HCT116 (cell line): ENCODE measurements around the gene TRIM63. TPM values are rescaled to one million over a fixed set of nuclear protein-coding genes. Genes with fewer than 3 reads are reported as not detected.

Experiments used
- ATAC-seq: fragments of 200-7000 bp; cut with Tn5 transposase; 2 replicates; pipeline ENCODE4 v1.9.1; 2020; ENCODE audit warnings: mild to moderate bottlenecking, moderate library complexity
- BruUV-seq: library from RNA; stranded (reverse); fragments of 400-500 nt; replicated peaks from 2 replicates; lab custom pipeline; 2021; lab: Mats Ljungman, UMichigan
- CTCF ChIA-PET: fragments of 300-600 bp; sonication (Branson Sonifier 250); formaldehyde crosslinking; loops from one replicate; lab custom pipeline; 2021; ENCODE audit warnings: antibody characterized with exemption; lab: Charles Lee
- POLR2A ChIA-PET: fragments of 300-600, 350-600 bp; sonication (Branson Sonifier 250); formaldehyde crosslinking; loops from one replicate; lab custom pipeline; 2021; ENCODE audit warnings: antibody characterized with exemption; lab: Charles Lee
- RAD21 ChIA-PET, 2 experiments: fragments of 300-600 bp; sonication (Branson Sonifier 250); formaldehyde crosslinking; loops; one replicate each; lab custom pipeline; 2023; ENCODE audit warnings: low total read pairs in 2 of 2; ENCODE audit not compliant: uncharacterized antibody in 2 of 2, unreplicated experiment in 2 of 2, low non-redundant PET in 1 of 2; lab: Charles Lee
- DNase-seq: peaks from one replicate; pipeline ENCODE4 v3.0.0-alpha.2; 2010; ENCODE audit warnings: low read depth, low spot score
- H2AFZ ChIP-seq: fragments of 200-600 bp; shearing (Covaris generic), sonication (generic); 2 replicates; pipeline ENCODE4 v1.6.1; 2017; ENCODE audit warnings: low read depth, mixed run types, mixed read lengths, antibody characterized with exemption, low read length; ENCODE audit not compliant: poor library complexity, severe bottlenecking
- H3K27ac ChIP-seq: 2 replicates; pipeline ENCODE4 v1.5.1; 2012; ENCODE audit warnings: low read depth, low read length
- H3K27me3 ChIP-seq: fragments of 200-600 bp; sonication (generic); 2 replicates; pipeline ENCODE4 v1.6.1; 2016; ENCODE audit warnings: mixed run types, low read length, mixed read lengths; ENCODE audit not compliant: insufficient read depth
- H3K36me3 ChIP-seq, 2 experiments: fragments of 200-500 bp in 1 of 2; fragments of 200-600 bp in 1 of 2; sonication (Bioruptor generic) in 1 of 2; sonication (generic) in 1 of 2; 2 replicates each; pipeline versions ENCODE4 v1.5.1 to v1.6.1; 2014 to 2016; ENCODE audit warnings: low read length in 2 of 2, inconsistent platforms in 1 of 2, mixed read lengths in 1 of 2, mixed run types in 1 of 2; ENCODE audit not compliant: insufficient read depth in 2 of 2, control insufficient read depth in 1 of 2
- H3K4me1 ChIP-seq, 2 experiments: fragments of 200-600 bp in 1 of 2; sonication (generic) in 1 of 2; 2 replicates each; pipeline versions ENCODE4 v1.5.1 to v1.6.1; 2012 to 2017; ENCODE audit warnings: low read length in 2 of 2, inconsistent platforms in 1 of 2, mild to moderate bottlenecking in 1 of 2, mixed read lengths in 1 of 2, mixed run types in 1 of 2, moderate library complexity in 1 of 2; ENCODE audit not compliant: insufficient read depth in 2 of 2, control insufficient read depth in 1 of 2
- H3K4me2 ChIP-seq: fragments of 200-600 bp; sonication (generic); 2 replicates; pipeline ENCODE4 v1.6.1; 2017; ENCODE audit warnings: mixed run types, low read length, mixed read lengths
- H3K4me3 ChIP-seq, 2 experiments: fragments of 200-600 bp in 1 of 2; sonication (generic) in 1 of 2; replicated peaks in 1 of 2; 2 replicates each; pipeline ENCODE4 v1.5.1; 2011 to 2016; ENCODE audit warnings: low read length in 2 of 2, control low read depth in 1 of 2, low read depth in 1 of 2, mild to moderate bottlenecking in 1 of 2, mixed read lengths in 1 of 2, mixed run types in 1 of 2
- H3K79me2 ChIP-seq: fragments of 200-600 bp; sonication (generic); 2 replicates; pipeline ENCODE4 v1.6.1; 2017; ENCODE audit warnings: mild to moderate bottlenecking, mixed run types, low read length, moderate library complexity, mixed read lengths; ENCODE audit not compliant: insufficient read depth
- H3K9ac ChIP-seq: fragments of 200-600 bp; sonication (generic); 2 replicates; pipeline ENCODE4 v1.6.1; 2016; ENCODE audit warnings: low read length, mixed read lengths
- H3K9me2 ChIP-seq: fragments of 200-600 bp; sonication (generic), shearing (Covaris generic); 2 replicates; pipeline ENCODE4 v1.6.1; 2017; ENCODE audit warnings: mixed run types, mild to moderate bottlenecking, moderate library complexity; ENCODE audit not compliant: insufficient read depth
- H3K9me3 ChIP-seq, 2 experiments: fragments of 200-500 bp in 1 of 2; fragments of 200-600 bp in 1 of 2; sonication (Bioruptor generic) in 1 of 2; sonication (generic) in 1 of 2; 2 replicates each; pipeline ENCODE4 v1.6.1; 2014 to 2017; ENCODE audit warnings: low read length in 2 of 2, mixed read lengths in 2 of 2, inconsistent platforms in 1 of 2, low read depth in 1 of 2, mild to moderate bottlenecking in 1 of 2, mixed run types in 1 of 2, moderate library complexity in 1 of 2; ENCODE audit not compliant: control insufficient read depth in 1 of 2, insufficient read depth in 1 of 2
- H4K20me1 ChIP-seq: fragments of 200-600 bp; sonication (generic), shearing (Covaris generic); 2 replicates; pipeline ENCODE4 v1.6.1; 2017; ENCODE audit warnings: mixed run types, mild to moderate bottlenecking, moderate library complexity; ENCODE audit not compliant: insufficient read depth
- CBX3 ChIP-seq: IDR thresholded peaks from 2 replicates; pipeline ENCODE4 v1.6.1; 2012; ENCODE audit warnings: low read depth
- ELF1 ChIP-seq: IDR thresholded peaks from 2 replicates; pipeline ENCODE4 v1.6.1; 2012; ENCODE audit warnings: low read depth, borderline replicate concordance
- EZH2 ChIP-seq: fragments of 200-600 bp; sonication (generic); IDR thresholded peaks from 2 replicates; pipeline ENCODE4 v1.6.1; 2017; ENCODE audit warnings: antibody characterized with exemption, mixed run types
- EZH2phosphoT487 ChIP-seq: fragments of 200-600 bp; IDR thresholded peaks from 2 replicates; pipeline ENCODE4 v1.6.1; 2018; ENCODE audit warnings: antibody characterized with exemption, borderline replicate concordance
- JUND ChIP-seq: IDR thresholded peaks from 2 replicates; pipeline ENCODE4 v1.6.1; 2012
- POLR2AphosphoS5 ChIP-seq: IDR thresholded peaks from 2 replicates; pipeline ENCODE4 v1.6.1; 2011; ENCODE audit warnings: mild to moderate bottlenecking, low read depth, low read length, moderate library complexity
- SIN3A ChIP-seq: IDR thresholded peaks from 2 replicates; pipeline ENCODE4 v1.6.1; 2012; ENCODE audit warnings: low read depth
- TCF7L2 ChIP-seq: IDR thresholded peaks from 2 replicates; pipeline ENCODE4 v1.7.0; 2011; ENCODE audit warnings: borderline replicate concordance, inconsistent platforms; ENCODE audit not compliant: insufficient read depth, insufficient read length; ENCODE audit errors: extremely low read depth
- intact Hi-C: fragments of 100-400 bp; cut with micrococcal nuclease; formaldehyde crosslinking; loops from 2 replicates; pipeline ENCODE4 v1.10.0; 2022
- total RNA-seq: library from RNA; stranded (reverse); gene quantifications from one replicate; pipeline ENCODE4 v1.2.1, GENCODE V29; 2021; ENCODE audit not compliant: unreplicated experiment
- TF ChIP-seq, protein P1 (sequence below): IDR thresholded peaks from 2 replicates; pipeline ENCODE4 v1.6.1; 2012

TRIM63 gene
- total RNA-seq, 1 experiment from 2014 or later: not detected

DNA sequence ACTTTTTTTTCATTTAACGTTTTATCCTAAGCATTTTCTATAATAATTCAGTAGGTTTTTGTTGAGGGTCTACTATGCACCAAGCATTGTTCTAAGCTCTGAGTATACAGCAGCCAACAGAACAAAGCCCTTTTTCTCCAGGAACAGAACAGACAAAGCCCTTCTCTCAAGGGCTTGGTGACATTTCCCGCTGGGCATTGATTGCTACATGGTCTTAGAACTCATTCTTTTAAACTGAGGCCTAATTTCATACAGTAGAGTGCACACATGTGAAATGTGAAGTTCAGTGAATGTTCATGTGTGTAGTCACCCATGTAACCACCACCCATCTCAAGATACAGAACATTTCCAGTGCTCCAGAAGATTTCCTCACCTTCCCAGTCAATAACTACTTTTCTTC lies 29.0 kb upstream of the TRIM63 start (continued):
- TF ChIP-seq CBX3: no peak
- TF ChIP-seq EZH2phosphoT487: no peak

- H3K9me2 ChIP-seq: no peaks in the 10 kb centered on the region
- no peak overlapping the region for H3K4me3 ChIP-seq
- ChIA-PET POLR2A (no interaction called here), RAD21 (no interaction called here), CTCF (no interaction called here)
- DNase-seq (no peak), ATAC-seq (no peak)
- no peaks in the 10 kb centered on the region for H4K20me1 ChIP-seq
- H3K9me3 ChIP-seq: no peaks in the 10 kb centered on the region
- H2AFZ ChIP-seq: no peak overlapping the region
- intact Hi-C loops: no loop called here
- H3K27me3 ChIP-seq: no peaks in the 10 kb centered on the region
- no peaks in the 10 kb centered on the region for H3K79me2 ChIP-seq
- TF ChIP-seq EZH2 (no peak), ELF1 (no peak), SIN3A (no peak), TCF7L2 (no peak), POLR2AphosphoS5 (no peak), JUND (no peak)
- TF ChIP-seq, protein P1, sequence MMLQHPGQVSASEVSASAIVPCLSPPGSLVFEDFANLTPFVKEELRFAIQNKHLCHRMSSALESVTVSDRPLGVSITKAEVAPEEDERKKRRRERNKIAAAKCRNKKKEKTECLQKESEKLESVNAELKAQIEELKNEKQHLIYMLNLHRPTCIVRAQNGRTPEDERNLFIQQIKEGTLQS: no peak
- no TSS peak for BruUV-seq
- no peak overlapping the region for H3K27ac ChIP-seq
- no peak overlapping the region for H3K9ac ChIP-seq
- no peak overlapping the region for H3K4me2 ChIP-seq
- H3K36me3 ChIP-seq: no peaks in the 10 kb centered on the region
- no peaks in the 10 kb centered on the region for H3K4me1 ChIP-seq
Measured at GRCh38 chr1:26094677-26095383, 27.4 kb upstream of the TRIM63 start.
